PC-9 (cell line): ENCODE measurements around the gene ITGB3. TPM values are rescaled to one million over a fixed set of nuclear protein-coding genes. Genes with fewer than 3 reads are reported as not detected.

Experiments used
- BruUV-seq: library from RNA; stranded (reverse); fragments of 400-500 nt; replicated peaks from 2 replicates; lab custom pipeline; 2021; lab: Mats Ljungman, UMichigan
- CTCF ChIA-PET: fragments of 300-600 bp; sonication (Branson Sonifier 250); formaldehyde crosslinking; loops from one replicate; lab custom pipeline; 2022; ENCODE audit warnings: antibody characterized with exemption; lab: Charles Lee
- POLR2A ChIA-PET: fragments of 300-600 bp; sonication (Branson Sonifier 250); formaldehyde crosslinking; loops from one replicate; lab custom pipeline; 2022; ENCODE audit warnings: antibody characterized with exemption; ENCODE audit not compliant: unreplicated experiment; lab: Charles Lee
- DNase-seq, 2 experiments: peaks; one replicate each; pipeline versions ENCODE4 v3.0.0 to v3.0.0-alpha.2; 2015 to 2022; ENCODE audit warnings: mixed read lengths in 1 of 2
- H2AFZ ChIP-seq: fragments of 200-600 bp; sonication (generic); 2 replicates; pipeline ENCODE4 v1.8.1; 2017; ENCODE audit warnings: antibody characterized with exemption
- H3F3A ChIP-seq: fragments of 200-600 bp; sonication (generic); 2 replicates; pipeline ENCODE4 v1.8.1; 2017; ENCODE audit warnings: antibody characterized with exemption, mild to moderate bottlenecking, low read depth; ENCODE audit not compliant: insufficient read depth
- H3K27ac ChIP-seq: fragments of 200-600 bp; sonication (generic); 2 replicates; pipeline ENCODE4 v1.6.1; 2016; ENCODE audit warnings: mixed run types
- H3K27me3 ChIP-seq: fragments of 200-600 bp; sonication (generic); 2 replicates; pipeline ENCODE4 v1.6.1; 2016; ENCODE audit warnings: low read depth, mixed run types; ENCODE audit not compliant: insufficient read depth
- H3K36me3 ChIP-seq: fragments of 200-600 bp; sonication (generic); 2 replicates; pipeline ENCODE4 v1.6.1; 2016; ENCODE audit warnings: low read depth, mixed run types
- H3K4me1 ChIP-seq: fragments of 200-600 bp; sonication (generic); replicated peaks from 2 replicates; pipeline ENCODE4 v1.6.1; 2016; ENCODE audit warnings: mixed run types; ENCODE audit not compliant: insufficient read depth
- H3K4me2 ChIP-seq: fragments of 200-600 bp; sonication (generic); 2 replicates; pipeline ENCODE4 v1.6.1; 2017; ENCODE audit warnings: mixed run types
- H3K4me3 ChIP-seq: fragments of 200-600 bp; sonication (generic); 2 replicates; pipeline ENCODE4 v1.6.1; 2016; ENCODE audit warnings: mixed run types
- H3K79me2 ChIP-seq: fragments of 200-600 bp; sonication (generic); 2 replicates; pipeline ENCODE4 v1.6.1; 2017; ENCODE audit warnings: low read depth, mixed run types
- H3K9me2 ChIP-seq: fragments of 200-600 bp; sonication (generic); 2 replicates; pipeline ENCODE4 v1.8.1; 2017; ENCODE audit warnings: mild to moderate bottlenecking; ENCODE audit not compliant: insufficient read depth
- H3K9me3 ChIP-seq: fragments of 200-600 bp; sonication (generic); 2 replicates; pipeline ENCODE4 v1.8.1; 2016; ENCODE audit warnings: low read depth; ENCODE audit not compliant: insufficient read depth
- H4K20me1 ChIP-seq: fragments of 200-600 bp; sonication (generic); 2 replicates; pipeline ENCODE4 v1.8.1; 2017; ENCODE audit not compliant: insufficient read depth
- EZH2 ChIP-seq: fragments of 200-600 bp; sonication (generic); IDR thresholded peaks from 2 replicates; pipeline ENCODE4 v1.8.0; 2017; ENCODE audit warnings: antibody characterized with exemption, low read depth
- intact Hi-C: fragments of 100-400 bp; cut with micrococcal nuclease; formaldehyde crosslinking; loops from one replicate; pipeline ENCODE4 v1.10.0; 2022; ENCODE audit not compliant: unreplicated experiment
- total RNA-seq: library from RNA; stranded (reverse); gene quantifications from 2 replicates; pipeline ENCODE4 v1.2.3, GENCODE V29; 2021
- TF ChIP-seq, protein P1 (sequence below): fragments of 200-600 bp; sonication (generic); conservative IDR thresholded peaks from 2 replicates; pipeline ENCODE4 v1.6.1; 2017; ENCODE audit warnings: mixed run types, antibody characterized with exemption, mild to moderate bottlenecking, moderate library complexity

Gene ITGB3
- total RNA-seq, 1 experiment from 2014 or later, result 0.31 TPM

DNA sequence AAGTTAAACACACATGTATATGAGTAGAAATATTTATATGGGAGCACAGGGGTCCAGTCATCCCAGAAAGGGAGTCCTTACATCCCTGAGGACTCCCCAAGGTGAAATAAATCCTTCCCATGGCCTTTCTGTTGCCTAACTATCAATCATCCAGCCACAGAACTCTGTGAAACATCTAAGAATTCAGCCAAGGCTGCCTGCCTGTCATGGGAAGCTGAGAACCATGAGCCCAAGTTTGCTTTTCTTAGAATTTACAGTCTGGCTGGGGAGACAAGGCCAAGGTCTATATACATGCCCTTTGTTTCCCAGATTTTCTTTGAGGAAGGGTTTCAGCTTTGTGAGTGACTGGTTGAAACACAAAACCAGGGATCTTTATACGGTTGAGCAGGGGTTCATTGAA lies 28.7 kb upstream of the ITGB3 start:
- BruUV-seq, result no TSS peak
- no peaks in the 10 kb centered on the region for H3K9me3 ChIP-seq
- DNase-seq, result no peak
- no peak overlapping the region for H2AFZ ChIP-seq
- no peak overlapping the region for H3K4me3 ChIP-seq
- no peaks in the 10 kb centered on the region for H4K20me1 ChIP-seq
- no peaks in the 10 kb centered on the region for H3K27me3 ChIP-seq
- H3K9me2 ChIP-seq, result no peaks in the 10 kb centered on the region
- peaks cover 44% of the 10 kb centered on the region for H3K4me1 ChIP-seq
- H3K4me2 ChIP-seq, result peak overlapping the region; percentile 43
- H3K79me2 ChIP-seq, result no peaks in the 10 kb centered on the region
- intact Hi-C loops, result no loop called here
- CTCF ChIA-PET, result no interaction called here
- H3K36me3 ChIP-seq, result no peaks in the 10 kb centered on the region
- TF ChIP-seq, protein P1, sequence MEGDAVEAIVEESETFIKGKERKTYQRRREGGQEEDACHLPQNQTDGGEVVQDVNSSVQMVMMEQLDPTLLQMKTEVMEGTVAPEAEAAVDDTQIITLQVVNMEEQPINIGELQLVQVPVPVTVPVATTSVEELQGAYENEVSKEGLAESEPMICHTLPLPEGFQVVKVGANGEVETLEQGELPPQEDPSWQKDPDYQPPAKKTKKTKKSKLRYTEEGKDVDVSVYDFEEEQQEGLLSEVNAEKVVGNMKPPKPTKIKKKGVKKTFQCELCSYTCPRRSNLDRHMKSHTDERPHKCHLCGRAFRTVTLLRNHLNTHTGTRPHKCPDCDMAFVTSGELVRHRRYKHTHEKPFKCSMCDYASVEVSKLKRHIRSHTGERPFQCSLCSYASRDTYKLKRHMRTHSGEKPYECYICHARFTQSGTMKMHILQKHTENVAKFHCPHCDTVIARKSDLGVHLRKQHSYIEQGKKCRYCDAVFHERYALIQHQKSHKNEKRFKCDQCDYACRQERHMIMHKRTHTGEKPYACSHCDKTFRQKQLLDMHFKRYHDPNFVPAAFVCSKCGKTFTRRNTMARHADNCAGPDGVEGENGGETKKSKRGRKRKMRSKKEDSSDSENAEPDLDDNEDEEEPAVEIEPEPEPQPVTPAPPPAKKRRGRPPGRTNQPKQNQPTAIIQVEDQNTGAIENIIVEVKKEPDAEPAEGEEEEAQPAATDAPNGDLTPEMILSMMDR, result no peak
- TF ChIP-seq EZH2, result no peak
- peak overlapping the region; percentile 73 for H3K27ac ChIP-seq
- peaks cover 18% of the 10 kb centered on the region; the same call in 1 of the 2 replicates for H3F3A ChIP-seq
- POLR2A ChIA-PET, result no interaction called here

DNA sequence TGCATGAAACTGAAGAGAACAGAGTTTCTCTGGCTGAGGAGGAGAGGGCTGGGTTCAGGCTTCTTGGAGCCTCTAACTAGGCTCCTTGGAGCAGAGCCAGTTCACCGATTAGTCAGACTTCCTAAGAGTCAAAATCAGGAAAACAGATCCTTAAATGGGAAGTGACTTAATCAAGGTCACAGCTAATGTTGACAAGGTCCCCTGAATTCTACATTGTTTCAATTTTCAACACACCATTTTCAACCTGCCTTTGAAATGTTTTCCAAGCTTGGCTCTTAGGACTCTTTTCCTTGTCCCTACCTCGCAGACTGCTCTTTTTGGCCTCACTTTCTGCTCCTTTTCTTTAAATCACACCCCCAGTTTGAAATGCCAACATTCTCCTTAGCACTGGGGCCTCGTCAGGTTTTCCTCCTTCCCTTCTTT lies 28.2 kb upstream of the ITGB3 start:
- no peak overlapping the region for H2AFZ ChIP-seq
- H3K27me3 ChIP-seq, result no peaks in the 10 kb centered on the region
- H3K9me2 ChIP-seq, result no peaks in the 10 kb centered on the region
- H3K4me2 ChIP-seq, result peak overlapping the region; percentile 43
- H4K20me1 ChIP-seq, result no peaks in the 10 kb centered on the region
- H3F3A ChIP-seq, result peaks cover 23% of the 10 kb centered on the region
- H3K4me1 ChIP-seq, result peaks cover 48% of the 10 kb centered on the region
- POLR2A ChIA-PET, result no interaction called here
- BruUV-seq, result no TSS peak
- no peaks in the 10 kb centered on the region for H3K36me3 ChIP-seq
- CTCF ChIA-PET, result interaction anchor here (1.0 kb wide), 1 partner anchor 90 kb away, joined by 4 read pairs; no protein-coding TSS in a partner anchor
- H3K9me3 ChIP-seq, result no peaks in the 10 kb centered on the region
- intact Hi-C loops, result no loop called here
- H3K4me3 ChIP-seq, result no peak overlapping the region
- H3K27ac ChIP-seq, result peak overlapping the region; percentile 73
- peak; percentile 16 to 72 for DNase-seq
- TF ChIP-seq, protein P1, result no peak
- TF ChIP-seq EZH2, result no peak
- H3K79me2 ChIP-seq, result no peaks in the 10 kb centered on the region

DNA sequence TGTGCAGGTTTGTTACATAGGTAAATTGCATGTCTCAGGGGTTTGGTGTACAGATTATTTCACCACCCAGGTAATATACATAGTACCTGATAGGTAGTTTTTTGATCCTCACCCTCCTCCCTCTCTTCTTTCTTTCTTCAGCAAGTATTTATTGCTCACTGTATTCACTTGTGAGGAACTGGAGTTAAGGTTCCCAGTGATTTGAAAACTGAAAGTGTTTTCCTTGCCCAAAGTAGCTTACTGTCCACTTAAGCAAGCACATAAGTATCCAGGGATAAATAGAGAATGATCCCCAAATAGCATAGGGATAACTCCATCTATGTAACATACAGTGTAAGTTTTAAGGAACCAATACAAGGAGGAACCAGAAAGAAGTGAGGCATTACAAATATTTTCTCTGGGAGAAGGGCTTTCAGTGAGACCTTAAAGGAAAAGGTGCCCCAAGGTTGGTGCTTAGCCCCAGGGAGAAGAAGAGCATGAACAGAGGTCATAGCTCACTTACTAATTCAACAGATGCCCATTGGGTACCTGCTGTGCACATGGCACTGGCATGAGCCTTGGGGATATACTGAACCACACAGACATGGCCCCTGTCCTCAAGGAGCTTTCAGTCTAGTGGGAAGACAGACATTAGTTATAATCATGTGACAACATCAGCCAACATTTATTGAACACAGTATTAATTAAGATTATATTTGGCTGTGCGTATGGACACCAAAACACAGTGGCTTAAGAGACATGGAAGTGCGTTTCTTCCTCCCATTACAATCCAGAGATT lies 27.5 kb upstream of the ITGB3 start:
- TF ChIP-seq, protein P1, result no peak
- no peaks in the 10 kb centered on the region for H3K9me3 ChIP-seq
- CTCF ChIA-PET, result interaction anchor here (1.0 kb wide), 1 partner anchor 89 kb away, joined by 4 read pairs; no protein-coding TSS in a partner anchor
- H3K4me1 ChIP-seq, result peaks cover 55% of the 10 kb centered on the region
- peak overlapping the region; percentile 73 for H3K27ac ChIP-seq
- no peaks in the 10 kb centered on the region for H3K36me3 ChIP-seq
- no peaks in the 10 kb centered on the region for H3K9me2 ChIP-seq
- H3K4me3 ChIP-seq, result no peak overlapping the region
- DNase-seq, result no peak
- no peaks in the 10 kb centered on the region for H4K20me1 ChIP-seq
- intact Hi-C loops, result no loop called here
- BruUV-seq, result no TSS peak
- peaks cover 26% of the 10 kb centered on the region for H3F3A ChIP-seq
- no peak overlapping the region for H2AFZ ChIP-seq
- peak overlapping the region; percentile 43 for H3K4me2 ChIP-seq
- no peaks in the 10 kb centered on the region for H3K79me2 ChIP-seq
- no peaks in the 10 kb centered on the region for H3K27me3 ChIP-seq
- POLR2A ChIA-PET, result no interaction called here
